SH-SY5Y (cell line): ENCODE data around the gene ZNF835.

Experiments
- GATA2 ChIP-seq: IDR thresholded peaks from 2 replicates; pipeline ENCODE4 v1.6.1; 2011; ENCODE audit warnings: mild to moderate bottlenecking, low read depth, low read length
- GATA3 ChIP-seq: IDR thresholded peaks from 2 replicates; pipeline ENCODE4 v1.6.1; 2011; ENCODE audit warnings: low read depth, mild to moderate bottlenecking, low read length, moderate library complexity

DNA sequence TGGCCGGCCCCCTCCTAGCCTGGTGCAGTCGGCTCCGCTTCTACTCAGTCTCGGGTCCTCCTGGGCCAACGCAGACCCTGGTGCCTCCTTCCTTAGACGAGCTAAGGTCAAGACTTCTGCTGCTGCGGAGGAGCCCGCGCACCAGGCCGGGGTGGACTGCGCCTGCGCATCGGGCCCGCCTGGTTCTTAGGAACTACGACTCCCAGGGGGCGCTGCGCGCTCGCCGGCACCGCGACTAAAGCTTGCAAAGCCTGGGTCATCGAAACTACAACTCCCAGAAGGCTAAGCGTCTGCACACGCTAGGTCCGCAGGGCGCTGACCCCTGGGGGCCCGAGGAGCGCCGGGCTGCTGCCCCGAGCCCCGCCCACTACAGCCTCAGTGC lies at the start of gene ZNF835:
- no peak for TF ChIP-seq GATA2
- no peak for TF ChIP-seq GATA3
